HTR-8/SVneo (cell line): Measurements from ENCODE around the gene EIF4G1.
"Not testable (repeated sequence)": the region's sequence is repeated elsewhere in the genome, so short reads cannot be mapped to it uniquely, and the experiment has no call there.

Source experiments
- DNase-seq: peaks from one replicate; pipeline ENCODE4 v3.0.0; 2011; ENCODE audit warnings: low spot score, mixed read lengths; ENCODE audit not compliant: insufficient read length
- FAIRE-seq: peaks from 2 replicates; lab custom pipeline; 2011; peaks lifted over from hg19 to GRCh38; lab: Jason Lieb, UNC

The EIF4G1 gene

GRCh38 chr3:184333700-184334099, 19.3 kb downstream of the EIF4G1 start:
- no peak for DNase-seq
- no peak for FAIRE-seq

DNA sequence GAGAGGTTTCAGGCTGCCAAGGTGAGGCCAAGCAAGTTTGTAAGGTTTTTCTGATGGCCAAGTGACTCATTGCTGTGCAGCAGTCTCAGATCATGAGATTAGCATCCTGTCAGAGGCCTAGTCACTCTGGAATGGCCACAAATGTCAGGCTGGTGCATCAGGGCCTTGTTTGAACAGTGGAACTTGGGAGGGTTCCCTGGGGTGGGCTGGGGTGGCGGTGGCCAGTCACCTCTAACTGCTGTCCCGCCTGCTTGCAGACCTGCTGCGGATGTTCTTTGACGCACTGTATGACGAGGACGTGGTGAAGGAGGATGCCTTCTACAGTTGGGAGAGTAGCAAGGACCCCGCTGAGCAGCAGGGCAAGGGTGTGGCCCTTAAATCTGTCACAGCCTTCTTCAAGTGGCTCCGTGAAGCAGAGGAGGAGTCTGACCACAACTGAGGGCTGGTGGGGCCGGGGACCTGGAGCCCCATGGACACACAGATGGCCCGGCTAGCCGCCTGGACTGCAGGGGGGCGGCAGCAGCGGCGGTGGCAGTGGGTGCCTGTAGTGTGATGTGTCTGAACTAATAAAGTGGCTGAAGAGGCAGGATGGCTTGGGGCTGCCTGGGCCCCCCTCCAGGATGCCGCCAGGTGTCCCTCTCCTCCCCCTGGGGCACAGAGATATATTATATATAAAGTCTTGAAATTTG, 20.2 kb downstream of the EIF4G1 start:
- no peak for DNase-seq
- no peak for FAIRE-seq

DNA sequence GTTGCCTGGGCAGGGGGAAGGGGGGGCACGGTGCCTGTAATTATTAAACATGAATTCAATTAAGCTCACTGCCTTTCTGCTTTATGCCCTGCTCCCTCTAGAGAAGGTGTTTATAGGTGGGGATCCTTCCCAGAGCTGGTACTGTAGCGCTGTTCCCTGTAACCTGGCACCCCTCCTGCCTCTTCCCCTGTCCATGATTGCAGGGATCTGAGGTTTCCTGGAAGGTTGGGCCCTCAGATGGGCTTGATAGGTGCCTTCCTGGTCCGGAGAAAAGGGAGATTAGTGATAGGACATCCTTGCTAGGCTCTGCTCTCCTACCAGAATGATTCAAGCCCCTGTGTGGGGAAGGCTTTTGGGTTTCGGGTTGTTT, 20.9 kb downstream of the EIF4G1 start:
- DNase-seq, result no peak
- no peak for FAIRE-seq

- FAIRE-seq (peak; percentile 92), DNase-seq (peak; percentile 82)
Observed at GRCh38 chr3:184335661-184336546, 21.5 kb downstream of the EIF4G1 start.

- FAIRE-seq (no peak), DNase-seq (no peak)
Observed at GRCh38 chr3:184336547-184337398, 22.4 kb downstream of the EIF4G1 start.

GRCh38 chr3:184337399-184337714, 23.0 kb downstream of the EIF4G1 start, which contains the start of gene FAM131A:
TSS of gene FAM131A (plus strand) at chr3:184337600. CDS start at chr3:184337631, 31 bp downstream.
- no peak for DNase-seq
- no peak for FAIRE-seq

GRCh38 chr3:184337981-184338380, 23.6 kb downstream of the EIF4G1 start:
- DNase-seq (no peak), FAIRE-seq (no peak)

DNA sequence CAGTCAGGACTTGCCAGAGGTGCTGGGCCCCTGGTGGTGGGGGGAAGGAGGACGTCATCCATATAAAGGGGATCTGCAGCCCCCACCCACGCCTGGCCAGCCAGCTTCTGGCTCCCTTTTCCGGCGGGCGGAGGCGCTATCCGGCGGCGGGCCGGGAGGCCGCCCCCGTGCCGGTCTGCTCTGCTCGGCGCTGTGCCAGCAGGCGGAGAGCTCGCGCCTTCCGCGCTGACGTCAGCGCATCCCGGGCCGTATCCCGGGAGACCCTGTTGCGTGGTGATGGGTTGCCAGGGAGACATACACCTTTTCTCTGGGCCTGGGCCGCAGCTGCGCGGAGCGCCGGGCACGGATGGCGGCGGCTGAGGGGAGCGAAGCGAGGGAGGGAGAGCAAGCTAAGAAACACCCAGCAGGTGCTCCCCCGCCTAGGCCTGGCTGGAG, 24.1 kb downstream of the EIF4G1 start:
- DNase-seq (no peak), FAIRE-seq (no peak)

- no peak for DNase-seq
Observed at GRCh38 chr3:184339001-184339400, 24.6 kb downstream of the EIF4G1 start.

DNA sequence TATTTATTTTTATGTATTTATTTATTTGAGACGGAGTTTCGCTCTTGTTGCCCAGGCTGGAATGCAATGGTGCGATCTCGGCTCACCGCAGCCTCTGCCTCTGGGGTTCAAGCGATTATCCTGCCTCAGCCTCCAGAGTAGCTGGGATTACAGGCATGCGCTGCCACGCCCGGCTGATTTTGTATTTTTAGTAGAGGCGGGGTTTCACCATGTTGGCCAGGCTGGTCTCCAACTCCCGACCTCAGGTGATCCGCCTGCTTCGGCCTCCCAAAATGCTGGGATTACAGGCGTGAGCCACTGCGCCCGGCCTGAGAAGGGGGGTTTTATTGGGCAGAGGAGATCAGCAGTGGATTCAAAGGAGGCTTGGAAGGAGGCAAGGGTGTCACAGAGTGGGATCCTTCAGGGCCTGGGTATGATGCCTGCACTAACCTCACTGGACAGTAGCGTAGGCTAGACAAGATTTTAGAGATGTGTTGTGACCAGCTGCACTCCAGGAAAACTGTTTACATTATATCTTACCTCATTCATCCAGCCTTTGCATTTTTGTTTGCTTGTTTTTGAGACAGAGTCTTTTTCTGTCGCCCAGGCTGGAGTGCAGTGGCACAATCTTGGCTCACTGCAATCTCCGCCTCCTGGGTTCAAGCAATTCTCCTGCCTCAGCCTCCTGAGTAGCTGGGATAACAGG, 25.2 kb downstream of the EIF4G1 start:
- DNase-seq, FAIRE-seq: not testable (repeated sequence)

More at GRCh38 chr3:184339001-184339400, 24.6 kb downstream of the EIF4G1 start:
- FAIRE-seq, result no peak

- FAIRE-seq (no peak), DNase-seq (no peak)
Observed at GRCh38 chr3:184341925-184342324, 27.5 kb downstream of the EIF4G1 start.

- no peak for FAIRE-seq
- no peak for DNase-seq
Observed at GRCh38 chr3:184343200-184343876, 28.9 kb downstream of the EIF4G1 start.

DNA sequence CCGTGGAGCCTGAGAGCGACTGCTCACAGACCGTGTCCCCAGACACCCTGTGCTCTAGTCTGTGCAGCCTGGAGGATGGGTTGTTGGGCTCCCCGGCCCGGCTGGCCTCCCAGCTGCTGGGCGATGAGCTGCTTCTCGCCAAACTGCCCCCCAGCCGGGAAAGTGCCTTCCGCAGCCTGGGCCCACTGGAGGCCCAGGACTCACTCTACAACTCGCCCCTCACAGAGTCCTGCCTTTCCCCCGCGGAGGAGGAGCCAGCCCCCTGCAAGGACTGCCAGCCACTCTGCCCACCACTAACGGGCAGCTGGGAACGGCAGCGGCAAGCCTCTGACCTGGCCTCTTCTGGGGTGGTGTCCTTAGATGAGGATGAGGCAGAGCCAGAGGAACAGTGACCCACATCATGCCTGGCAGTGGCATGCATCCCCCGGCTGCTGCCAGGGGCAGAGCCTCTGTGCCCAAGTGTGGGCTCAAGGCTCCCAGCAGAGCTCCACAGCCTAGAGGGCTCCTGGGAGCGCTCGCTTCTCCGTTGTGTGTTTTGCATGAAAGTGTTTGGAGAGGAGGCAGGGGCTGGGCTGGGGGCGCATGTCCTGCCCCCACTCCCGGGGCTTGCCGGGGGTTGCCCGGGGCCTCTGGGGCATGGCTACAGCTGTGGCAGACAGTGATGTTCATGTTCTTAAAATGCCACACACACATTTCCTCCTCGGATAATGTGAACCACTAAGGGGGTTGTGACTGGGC, 30.3 kb downstream of the EIF4G1 start:
- FAIRE-seq (no peak), DNase-seq (no peak)

DNA sequence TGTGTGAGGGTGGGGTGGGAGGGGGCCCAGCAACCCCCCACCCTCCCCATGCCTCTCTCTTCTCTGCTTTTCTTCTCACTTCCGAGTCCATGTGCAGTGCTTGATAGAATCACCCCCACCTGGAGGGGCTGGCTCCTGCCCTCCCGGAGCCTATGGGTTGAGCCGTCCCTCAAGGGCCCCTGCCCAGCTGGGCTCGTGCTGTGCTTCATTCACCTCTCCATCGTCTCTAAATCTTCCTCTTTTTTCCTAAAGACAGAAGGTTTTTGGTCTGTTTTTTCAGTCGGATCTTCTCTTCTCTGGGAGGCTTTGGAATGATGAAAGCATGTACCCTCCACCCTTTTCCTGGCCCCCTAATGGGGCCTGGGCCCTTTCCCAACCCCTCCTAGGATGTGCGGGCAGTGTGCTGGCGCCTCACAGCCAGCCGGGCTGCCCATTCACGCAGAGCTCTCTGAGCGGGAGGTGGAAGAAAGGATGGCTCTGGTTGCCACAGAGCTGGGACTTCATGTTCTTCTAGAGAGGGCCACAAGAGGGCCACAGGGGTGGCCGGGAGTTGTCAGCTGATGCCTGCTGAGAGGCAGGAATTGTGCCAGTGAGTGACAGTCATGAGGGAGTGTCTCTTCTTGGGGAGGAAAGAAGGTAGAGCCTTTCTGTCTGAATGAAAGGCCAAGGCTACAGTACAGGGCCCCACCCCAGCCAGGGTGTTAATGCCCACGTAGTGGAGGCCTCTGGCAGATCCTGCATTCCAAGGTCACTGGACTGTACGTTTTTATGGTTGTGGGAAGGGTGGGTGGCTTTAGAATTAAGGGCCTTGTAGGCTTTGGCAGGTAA, 31.1 kb downstream of the EIF4G1 start:
- peak; percentile 26 for FAIRE-seq
- peak; percentile 63 for DNase-seq

- no peak for FAIRE-seq
- DNase-seq, result no peak
Observed at GRCh38 chr3:184346480-184347190, 32.2 kb downstream of the EIF4G1 start.

DNA sequence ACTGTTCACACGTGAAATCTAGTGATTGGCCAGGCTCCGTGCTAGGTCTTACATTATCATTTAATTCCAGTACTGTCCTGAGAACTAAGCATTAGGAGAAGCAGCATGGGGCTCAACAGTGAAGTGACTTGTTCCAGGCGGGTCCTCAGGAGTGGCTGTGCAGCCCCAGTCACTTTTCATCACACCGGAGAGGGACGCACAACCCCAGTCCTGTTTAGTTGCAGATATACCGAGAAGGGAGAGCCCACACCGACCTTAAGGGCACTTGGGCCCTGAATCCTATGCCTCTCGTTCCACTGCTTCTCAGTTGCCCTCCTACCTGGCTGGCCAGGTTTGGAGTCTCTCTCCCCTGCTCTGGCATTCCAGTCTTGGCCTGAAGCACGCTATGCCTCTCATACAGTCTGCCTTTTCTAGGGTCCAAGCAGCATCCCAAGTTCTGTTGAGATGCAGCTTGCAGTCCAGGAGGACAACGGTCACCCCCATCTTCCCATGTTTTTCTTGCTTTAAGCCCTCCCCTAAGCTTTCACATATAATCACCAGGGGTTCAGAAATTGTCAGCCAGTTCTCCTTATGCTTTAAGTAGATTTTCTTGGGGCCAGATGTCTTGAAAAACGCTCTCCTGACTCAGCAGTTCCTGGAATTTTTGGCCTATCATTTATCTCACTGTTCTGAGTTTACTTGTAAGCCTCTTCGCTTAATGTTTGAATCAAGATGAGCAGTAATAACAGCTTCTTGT, 33.1 kb downstream of the EIF4G1 start:
- FAIRE-seq (no peak), DNase-seq (no peak)

GRCh38 chr3:184348057-184348382, 33.6 kb downstream of the EIF4G1 start:
- DNase-seq (no peak), FAIRE-seq (no peak)
